Activated CD8-positive, alpha-beta T cell treated with anti-CD3 and anti-CD28 coated beads for 36 hours (primary cell): Measurements from ENCODE around the gene ESYT2. TPM values are rescaled to one million over a fixed set of nuclear protein-coding genes. Genes with fewer than 3 reads are reported as not detected.

Source experiments
- ATAC-seq: fragments of 200-7000 bp; cut with Tn5 transposase; one replicate; pipeline ENCODE4 v1.10.0; 2021; ENCODE audit warnings: mild to moderate bottlenecking, moderate library complexity
- CTCF ChIA-PET: fragments of 350-600 bp; sonication (Branson Sonifier 250); formaldehyde crosslinking; loops from one replicate; lab custom pipeline; 2021; ENCODE audit warnings: antibody characterized with exemption; lab: Charles Lee
- POLR2A ChIA-PET: fragments of 350-600 bp; sonication (Branson Sonifier 250); formaldehyde crosslinking; loops from one replicate; lab custom pipeline; 2021; ENCODE audit warnings: antibody characterized with exemption; lab: Charles Lee
- DNase-seq: peaks from one replicate; pipeline ENCODE4 v3.0.0-alpha.2; 2020
- H3K27ac Mint-ChIP-seq: one replicate; pipeline ENCODE4 v1.8.0; 2021; ENCODE audit warnings: mild to moderate bottlenecking, mixed read lengths
- H3K27me3 Mint-ChIP-seq: one replicate; pipeline ENCODE4 v1.8.0; 2021; ENCODE audit warnings: mixed read lengths
- H3K36me3 Mint-ChIP-seq: one replicate; pipeline ENCODE4 v1.8.0; 2021; ENCODE audit warnings: low read depth, mixed read lengths
- H3K4me1 Mint-ChIP-seq: one replicate; pipeline ENCODE4 v1.8.0; 2021; ENCODE audit warnings: low read depth, mixed read lengths
- H3K4me3 Mint-ChIP-seq: one replicate; pipeline ENCODE4 v1.8.0; 2021; ENCODE audit warnings: mild to moderate bottlenecking, moderate library complexity, mixed read lengths
- H3K9me3 Mint-ChIP-seq: one replicate; pipeline ENCODE4 v1.8.0; 2021; ENCODE audit warnings: mixed read lengths
- intact Hi-C: fragments of 100-400 bp; cut with micrococcal nuclease; formaldehyde crosslinking; loops from one replicate; pipeline ENCODE4 v1.10.0; 2022
- total RNA-seq, 2 experiments: library from RNA; stranded (reverse); gene quantifications; one replicate each; pipeline ENCODE4 v1.2.3, GENCODE V29; 2021
- TF ChIP-seq, protein P1 (sequence below): fragments of 200-600 bp; IDR thresholded peaks from one replicate; pipeline ENCODE4 v1.8.0; 2022; ENCODE audit warnings: antibody characterized with exemption, mild to moderate bottlenecking

ESYT2 gene
- total RNA-seq, 2 experiments from 2014 or later = 55.5 to 56.6 TPM

DNA sequence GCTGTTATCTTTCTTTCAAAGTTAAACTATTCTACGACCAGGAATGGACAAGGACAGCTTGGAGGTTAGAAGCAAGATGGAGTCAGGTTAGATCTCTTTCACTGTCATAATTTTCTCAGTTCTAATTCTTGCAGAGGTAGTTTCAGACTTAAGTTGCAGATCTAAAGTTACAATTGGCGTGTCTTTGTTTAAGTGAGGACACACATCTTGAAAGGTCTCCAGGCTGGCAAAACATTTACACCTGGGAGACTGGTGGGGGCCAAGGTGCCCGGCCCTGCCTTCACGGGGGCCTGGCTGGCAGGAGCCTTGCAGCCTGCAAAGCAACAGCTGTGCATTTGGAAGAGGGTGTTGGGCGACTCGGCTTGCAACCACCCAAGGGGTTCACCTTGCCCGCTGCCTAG, 25.4 kb upstream of the ESYT2 start:
- no peaks in the 10 kb centered on the region for H3K27me3 Mint-ChIP-seq
- ChIA-PET POLR2A (interaction anchor here (1.2 to 1.5 kb wide), 3 partner anchors 12 to 25 kb away, joined by 3 to 6 read pairs (median 4); partner anchors contain the start of gene ESYT2), CTCF (interaction anchor here (1.2 to 1.7 kb wide), 2 partner anchors 18 to 68 kb away, joined by 3 to 4 read pairs; no protein-coding TSS in a partner anchor)
- TF ChIP-seq, protein P1, sequence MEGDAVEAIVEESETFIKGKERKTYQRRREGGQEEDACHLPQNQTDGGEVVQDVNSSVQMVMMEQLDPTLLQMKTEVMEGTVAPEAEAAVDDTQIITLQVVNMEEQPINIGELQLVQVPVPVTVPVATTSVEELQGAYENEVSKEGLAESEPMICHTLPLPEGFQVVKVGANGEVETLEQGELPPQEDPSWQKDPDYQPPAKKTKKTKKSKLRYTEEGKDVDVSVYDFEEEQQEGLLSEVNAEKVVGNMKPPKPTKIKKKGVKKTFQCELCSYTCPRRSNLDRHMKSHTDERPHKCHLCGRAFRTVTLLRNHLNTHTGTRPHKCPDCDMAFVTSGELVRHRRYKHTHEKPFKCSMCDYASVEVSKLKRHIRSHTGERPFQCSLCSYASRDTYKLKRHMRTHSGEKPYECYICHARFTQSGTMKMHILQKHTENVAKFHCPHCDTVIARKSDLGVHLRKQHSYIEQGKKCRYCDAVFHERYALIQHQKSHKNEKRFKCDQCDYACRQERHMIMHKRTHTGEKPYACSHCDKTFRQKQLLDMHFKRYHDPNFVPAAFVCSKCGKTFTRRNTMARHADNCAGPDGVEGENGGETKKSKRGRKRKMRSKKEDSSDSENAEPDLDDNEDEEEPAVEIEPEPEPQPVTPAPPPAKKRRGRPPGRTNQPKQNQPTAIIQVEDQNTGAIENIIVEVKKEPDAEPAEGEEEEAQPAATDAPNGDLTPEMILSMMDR = no peak
- ATAC-seq (no peak), DNase-seq (no peak)
- H3K27ac Mint-ChIP-seq = no peak overlapping the region
- intact Hi-C loops = no loop called here
- no peaks in the 10 kb centered on the region for H3K36me3 Mint-ChIP-seq
- H3K4me3 Mint-ChIP-seq = peak overlapping the region; percentile 45
- peaks cover 15% of the 10 kb centered on the region for H3K4me1 Mint-ChIP-seq
- H3K9me3 Mint-ChIP-seq = no peaks in the 10 kb centered on the region

DNA sequence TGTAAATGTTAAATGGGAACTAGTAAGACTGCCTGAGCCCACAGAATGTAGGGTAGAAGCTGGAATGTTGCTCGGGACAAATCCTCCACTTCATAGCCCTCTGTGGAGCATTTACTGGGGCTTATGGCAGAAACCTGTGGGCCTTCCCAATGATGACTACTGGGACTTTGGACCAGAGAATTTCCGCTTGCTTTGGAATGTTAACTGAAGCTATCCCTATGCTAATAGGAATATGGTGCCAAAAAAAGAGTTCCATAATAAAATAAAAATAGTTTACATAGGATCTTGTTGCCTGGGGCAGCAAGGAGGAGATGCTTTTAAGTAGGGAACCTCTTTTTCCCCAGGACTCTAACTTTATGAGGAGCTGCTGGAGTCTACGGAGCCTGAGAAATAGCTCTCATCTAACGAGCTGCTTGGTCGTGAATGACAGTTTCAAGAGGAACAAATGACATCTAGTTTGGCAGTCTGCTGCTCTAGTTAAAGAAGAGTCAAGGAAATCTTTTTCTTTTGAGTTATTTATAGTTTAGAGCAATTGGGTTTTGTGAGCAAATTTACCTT, 21.3 kb upstream of the ESYT2 start:
- ATAC-seq (no peak), DNase-seq (no peak)
- Mint-ChIP-seq H3K9me3 (peaks cover 4% of the 10 kb centered on the region), H3K4me3 (no peak overlapping the region), H3K4me1 (peaks cover 23% of the 10 kb centered on the region), H3K27me3 (no peaks in the 10 kb centered on the region), H3K27ac (no peak overlapping the region), H3K36me3 (peaks cover 4% of the 10 kb centered on the region)
- ChIA-PET CTCF (interaction anchor here (1.6 kb wide), 1 partner anchor 13 kb away, joined by 5 read pairs; no protein-coding TSS in a partner anchor), POLR2A (interaction anchor here (0.8 to 1.9 kb wide), 3 partner anchors 9 to 27 kb away, joined by 3 to 6 read pairs (median 3); no protein-coding TSS in a partner anchor)
- intact Hi-C loops = no loop called here
- TF ChIP-seq, protein P1 = no peak

DNA sequence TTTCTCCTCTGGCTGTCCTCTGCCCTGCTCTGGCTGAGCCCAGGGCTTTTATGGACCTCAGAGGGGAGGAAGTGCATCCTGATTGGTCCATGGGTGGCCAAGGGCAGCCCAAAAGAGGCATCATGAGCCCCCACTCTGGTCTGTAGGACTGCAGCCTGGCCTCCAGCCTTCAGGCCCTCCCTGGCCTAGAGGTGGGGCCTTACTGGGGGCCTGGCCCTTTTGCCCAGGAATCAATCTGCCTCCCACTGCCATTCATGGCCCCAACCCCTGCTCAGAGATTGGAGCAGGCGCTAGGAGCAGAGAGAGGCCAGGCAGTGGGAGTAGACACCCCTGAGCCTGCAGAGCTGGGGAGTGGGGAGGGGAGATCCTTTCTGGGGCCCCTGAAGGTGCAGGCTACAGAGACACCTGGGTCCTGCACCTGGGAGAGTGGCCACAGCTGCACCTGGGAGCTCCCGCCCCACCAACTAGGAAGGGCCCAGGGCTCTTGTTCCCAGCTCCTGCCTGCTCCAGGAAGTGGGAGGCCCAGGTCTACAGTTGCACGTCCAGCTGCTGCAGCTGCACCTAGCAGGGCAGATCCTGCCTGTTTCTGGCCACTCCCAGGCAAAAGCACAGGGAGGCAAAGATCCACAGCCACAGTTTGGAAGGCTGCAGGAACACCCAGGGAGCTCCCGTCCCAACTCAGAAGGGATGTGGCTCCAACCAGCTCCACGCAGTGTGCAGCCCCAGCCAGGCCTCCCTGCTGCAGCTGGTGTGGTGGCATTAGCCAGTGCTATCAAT, 20.6 kb upstream of the ESYT2 start:
- intact Hi-C loops = no loop called here
- DNase-seq (no peak), ATAC-seq (no peak)
- TF ChIP-seq, protein P1 = no peak
- Mint-ChIP-seq H3K27ac (no peak overlapping the region), H3K36me3 (peaks cover 4% of the 10 kb centered on the region), H3K27me3 (no peaks in the 10 kb centered on the region), H3K9me3 (peaks cover 4% of the 10 kb centered on the region), H3K4me3 (no peak overlapping the region), H3K4me1 (peaks cover 23% of the 10 kb centered on the region)
- POLR2A ChIA-PET = interaction anchor here (0.8 to 1.9 kb wide), 4 partner anchors 8 to 26 kb away, joined by 3 to 6 read pairs (median 3); no protein-coding TSS in a partner anchor
- CTCF ChIA-PET = interaction anchor here (1.6 kb wide), 1 partner anchor 14 kb away, joined by 5 read pairs; no protein-coding TSS in a partner anchor

DNA sequence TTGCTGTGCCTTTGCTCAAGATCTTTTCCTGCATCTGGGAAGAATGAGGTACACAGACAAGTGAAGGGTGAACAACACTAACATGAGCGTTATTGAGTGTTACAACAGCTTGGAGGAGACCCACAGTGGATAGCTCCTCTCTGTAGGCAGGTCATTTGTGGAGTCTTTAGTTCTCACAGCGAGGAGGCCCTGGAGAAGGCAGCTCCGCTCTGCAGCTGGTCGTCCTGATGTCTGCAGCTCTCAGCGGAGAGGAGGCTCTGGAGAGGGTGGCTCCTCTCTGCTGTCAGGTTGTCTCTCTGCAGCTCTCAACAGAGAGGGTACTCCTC, 20.1 kb upstream of the ESYT2 start:
- ATAC-seq (no peak), DNase-seq (no peak)
- intact Hi-C loops = no loop called here
- no peak overlapping the region for H3K4me3 Mint-ChIP-seq
- no peaks in the 10 kb centered on the region for H3K27me3 Mint-ChIP-seq
- TF ChIP-seq, protein P1 = no peak
- H3K9me3 Mint-ChIP-seq = peaks cover 4% of the 10 kb centered on the region
- peaks cover 4% of the 10 kb centered on the region for H3K36me3 Mint-ChIP-seq
- ChIA-PET CTCF (interaction anchor here (1.5 kb wide), 1 partner anchor 56 kb away, joined by 3 read pairs; no protein-coding TSS in a partner anchor), POLR2A (interaction anchor here (0.8 to 1.9 kb wide), 3 partner anchors 11 to 25 kb away, joined by 3 to 6 read pairs (median 5); no protein-coding TSS in a partner anchor)
- peak overlapping the region; percentile 18 for H3K27ac Mint-ChIP-seq
- H3K4me1 Mint-ChIP-seq = peaks cover 26% of the 10 kb centered on the region
